ENCODE data around the gene DICER1. TPM values are rescaled to one million over a fixed set of nuclear protein-coding genes. Genes with fewer than 3 reads are reported as not detected.

The DICER1 gene
- total RNA-seq, 4 donors from 2014 or later = 81.6 to 103 (median 88.8) TPM

- intact Hi-C loops (cut with DNase I; ENCODE audit: low total_unique reads) = no loop called here
- H3K36me3 ChIP-seq = no peaks in the 10 kb centered on the region
- H3K4me1 ChIP-seq = no peaks in the 10 kb centered on the region
- no peak overlapping the region for H3K27ac ChIP-seq
- no peaks in the 10 kb centered on the region for H3K27me3 ChIP-seq
- DNase-seq = peak in 1 of 2 donors; percentile 1
- H3K9me3 ChIP-seq = no peaks in the 10 kb centered on the region
- no peak for TF ChIP-seq POLR2A (IDR thresholded peaks at IDR 0.05)
- H3K4me3 ChIP-seq = no peak overlapping the region
These were observed 87.8 kb downstream of the DICER1 start for GRCh38 chr14:95069547-95069946.

GRCh38 chr14:95069018-95069417 lies 88.3 kb downstream of the DICER1 start:
- no peak overlapping the region for H3K27ac ChIP-seq
- H3K4me1 ChIP-seq = no peaks in the 10 kb centered on the region
- intact Hi-C loops (cut with DNase I; ENCODE audit: low total_unique reads) = no loop called here
- no peaks in the 10 kb centered on the region for H3K9me3 ChIP-seq
- H3K27me3 ChIP-seq = no peaks in the 10 kb centered on the region
- peak in 1 of 2 donors; percentile 1 for DNase-seq
- no peak overlapping the region for H3K4me3 ChIP-seq
- TF ChIP-seq POLR2A (IDR thresholded peaks at IDR 0.05) (no peak), CTCF (IDR thresholded peaks at IDR 0.05) (no peak)
- H3K36me3 ChIP-seq = no peaks in the 10 kb centered on the region

- Histone ChIP-seq H3K4me1 (no peaks in the 10 kb centered on the region), H3K4me3 (no peak overlapping the region), H3K27ac (no peak overlapping the region), H3K36me3 (no peaks in the 10 kb centered on the region), H3K27me3 (no peaks in the 10 kb centered on the region), H3K9me3 (no peaks in the 10 kb centered on the region)
- TF ChIP-seq POLR2A (IDR thresholded peaks at IDR 0.05) (no peak), CTCF (IDR thresholded peaks at IDR 0.05) (no peak)
- peak in 1 of 2 donors; percentile 1 for DNase-seq
- intact Hi-C loops (cut with DNase I; ENCODE audit: low total_unique reads) = no loop called here
These were observed 88.8 kb downstream of the DICER1 start for GRCh38 chr14:95068521-95068920.

GRCh38 chr14:95068080-95068479 lies 89.2 kb downstream of the DICER1 start:
- Histone ChIP-seq H3K4me3 (no peak overlapping the region), H3K27ac (no peak overlapping the region)
- peak in 1 of 2 donors; percentile 0 for DNase-seq

GRCh38 chr14:95067526-95067925 lies 89.8 kb downstream of the DICER1 start:
- peak in 1 of 2 donors; percentile 0 for DNase-seq
- TF ChIP-seq POLR2A (IDR thresholded peaks at IDR 0.05) (no peak), CTCF (IDR thresholded peaks at IDR 0.05) (no peak)
- no peaks in the 10 kb centered on the region for H3K27me3 ChIP-seq
- H3K36me3 ChIP-seq = no peaks in the 10 kb centered on the region
- no peaks in the 10 kb centered on the region for H3K4me1 ChIP-seq
- intact Hi-C loops (cut with DNase I; ENCODE audit: low total_unique reads) = no loop called here
- no peaks in the 10 kb centered on the region for H3K9me3 ChIP-seq
- H3K27ac ChIP-seq = no peak overlapping the region
- no peak overlapping the region for H3K4me3 ChIP-seq

More at GRCh38 chr14:95068080-95068479, 89.2 kb downstream of the DICER1 start:
- intact Hi-C loops (cut with DNase I; ENCODE audit: low total_unique reads) = no loop called here
- Histone ChIP-seq H3K36me3 (no peaks in the 10 kb centered on the region), H3K9me3 (no peaks in the 10 kb centered on the region), H3K27me3 (no peaks in the 10 kb centered on the region), H3K4me1 (no peaks in the 10 kb centered on the region)
- no peak for TF ChIP-seq CTCF (IDR thresholded peaks at IDR 0.05)
- TF ChIP-seq POLR2A (IDR thresholded peaks at IDR 0.05) = no peak

GRCh38 chr14:95066427-95066986 lies 90.8 kb downstream of the DICER1 start:
- intact Hi-C loops (cut with DNase I; ENCODE audit: low total_unique reads) = no loop called here
- TF ChIP-seq POLR2A (IDR thresholded peaks at IDR 0.05) (no peak), CTCF (IDR thresholded peaks at IDR 0.05) (no peak)
- H3K27ac ChIP-seq = no peak overlapping the region

More at GRCh38 chr14:95066427-95066986, 90.8 kb downstream of the DICER1 start:
- Histone ChIP-seq H3K9me3 (no peaks in the 10 kb centered on the region), H3K27me3 (no peaks in the 10 kb centered on the region), H3K4me1 (no peaks in the 10 kb centered on the region), H3K4me3 (no peak overlapping the region), H3K36me3 (no peaks in the 10 kb centered on the region)
- no peak for DNase-seq
